Measurements from ENCODE around the gene MSRB3.
"Not testable (repeated sequence)": the region's sequence is repeated elsewhere in the genome, so short reads cannot be mapped to it uniquely, and the experiment has no call there.

MSRB3 gene

GRCh38 chr12:65278576-65279368, at the start of gene MSRB3:
MSRB3 (plus strand) TSS chr12:65278683; CDS start chr12:65308580, 29,897 bp downstream.
- peak; percentile 94 for DNase-seq

- DNase-seq: no peak
These were observed 49.0 kb upstream of the MSRB3 start for GRCh38 chr12:65229441-65229840.

- DNase-seq: no peak
These were observed 45.9 kb upstream of the MSRB3 start for GRCh38 chr12:65232476-65233077.

GRCh38 chr12:65237153-65237552, 41.3 kb upstream of the MSRB3 start:
- DNase-seq: no peak

GRCh38 chr12:65238609-65239008, 39.9 kb upstream of the MSRB3 start:
- no peak for DNase-seq

- no peak for DNase-seq
These were observed 29.5 kb upstream of the MSRB3 start for GRCh38 chr12:65248656-65249633.

- DNase-seq: no peak
These were observed 26.0 kb upstream of the MSRB3 start for GRCh38 chr12:65252515-65252914.

GRCh38 chr12:65257986-65258385, 20.5 kb upstream of the MSRB3 start:
- no peak for DNase-seq

GRCh38 chr12:65259501-65259900, 19.0 kb upstream of the MSRB3 start:
- no peak for DNase-seq

GRCh38 chr12:65263777-65264176, 14.7 kb upstream of the MSRB3 start:
- DNase-seq: no peak

- DNase-seq: no peak
These were observed 12.1 kb upstream of the MSRB3 start for GRCh38 chr12:65266408-65266807.

- DNase-seq: no peak
These were observed 8.9 kb upstream of the MSRB3 start for GRCh38 chr12:65269603-65270002.

- DNase-seq: no peak
These were observed 3.7 kb upstream of the MSRB3 start for GRCh38 chr12:65274602-65275272.

GRCh38 chr12:65275627-65276026, 2.9 kb upstream of the MSRB3 start:
- no peak for DNase-seq

GRCh38 chr12:65276916-65277530, 1.5 kb upstream of the MSRB3 start:
- no peak for DNase-seq

GRCh38 chr12:65277994-65278575, 398 bp upstream of the MSRB3 start:
- DNase-seq: no peak

GRCh38 chr12:65279369-65280112, 1.1 kb downstream of the MSRB3 start:
- DNase-seq: no peak

- DNase-seq: no peak
These were observed 1.8 kb downstream of the MSRB3 start for GRCh38 chr12:65280306-65280705.

- no peak for DNase-seq
These were observed 4.4 kb downstream of the MSRB3 start for GRCh38 chr12:65282840-65283239.

- not testable (repeated sequence) for DNase-seq
These were observed 7.0 kb downstream of the MSRB3 start for GRCh38 chr12:65285532-65285931.

- no peak for DNase-seq
These were observed 8.9 kb downstream of the MSRB3 start for GRCh38 chr12:65287426-65287825.
